Femur (tissue), 1 donor: Measurements from ENCODE around the gene SOX18.
A peak's percentile ranks its signal among the peaks of the same experiment; 100 is the strongest.

ENCODE experiments used
- DNase-seq: peaks from one replicate; pipeline ENCODE4 v3.0.0-alpha.2; 2017

The SOX18 gene

DNA sequence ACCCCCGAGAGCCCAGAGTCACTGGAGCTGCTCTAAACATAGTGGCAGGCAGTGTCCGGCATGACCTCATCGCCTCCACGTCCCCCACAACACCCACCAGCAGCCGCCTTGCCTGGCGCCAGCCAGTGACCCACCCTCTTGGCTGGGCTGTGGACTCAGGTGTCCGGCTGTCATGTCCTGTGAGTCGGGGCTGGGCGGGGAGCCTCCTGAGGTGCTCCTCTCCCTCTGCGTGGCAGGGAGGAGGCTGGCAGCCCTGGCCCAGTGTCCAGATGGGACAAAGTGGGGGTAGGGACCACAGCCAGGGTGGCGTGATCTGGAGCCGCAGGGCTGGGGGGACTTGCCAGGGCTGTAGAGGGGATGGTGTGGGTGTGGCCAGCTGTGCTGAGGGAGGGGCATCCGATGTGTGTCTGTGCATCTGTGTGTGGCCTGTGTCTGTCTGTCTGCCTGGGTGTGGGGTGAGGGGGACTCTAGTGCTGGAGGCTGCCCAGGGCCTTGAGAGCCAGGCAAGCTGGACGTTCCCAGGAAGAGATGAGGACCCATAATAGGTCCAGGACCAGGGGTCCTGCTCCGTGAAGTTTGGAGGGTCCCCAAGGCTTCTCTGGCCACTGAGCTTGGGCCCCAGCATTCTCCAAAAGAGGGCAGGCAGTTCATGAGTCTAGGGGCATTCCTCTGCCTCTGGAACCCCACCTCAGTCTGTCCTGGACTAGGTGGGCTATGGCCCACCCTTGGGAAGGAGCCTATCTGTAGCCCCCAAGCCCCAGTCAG, 2.3 kb upstream of the SOX18 start:
- DNase-seq: no peak

DNA sequence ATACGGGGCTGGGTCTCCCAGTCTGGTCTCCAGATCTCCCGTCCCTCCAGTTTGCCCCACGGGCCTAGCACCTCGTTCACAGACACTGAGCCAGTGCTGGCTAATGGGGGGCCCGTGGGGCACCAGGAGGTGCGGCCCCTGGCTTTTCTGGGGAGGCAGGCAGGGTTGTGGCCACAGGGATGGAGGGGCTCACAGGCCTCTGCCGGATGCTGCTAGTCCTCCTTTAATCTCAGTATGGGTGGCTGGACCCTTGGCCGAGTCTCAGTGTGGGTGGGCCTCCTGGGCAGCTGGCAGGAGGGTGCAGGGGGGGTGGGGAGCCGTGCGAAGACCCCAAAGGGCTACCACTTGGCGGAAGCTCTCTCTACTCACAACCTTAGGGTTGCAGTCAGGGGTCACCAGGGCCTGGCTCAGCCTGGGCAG, 1.6 kb upstream of the SOX18 start:
- no peak for DNase-seq

GRCh38 chr20:64050261-64051032, 1.0 kb upstream of the SOX18 start:
- no peak for DNase-seq

DNA sequence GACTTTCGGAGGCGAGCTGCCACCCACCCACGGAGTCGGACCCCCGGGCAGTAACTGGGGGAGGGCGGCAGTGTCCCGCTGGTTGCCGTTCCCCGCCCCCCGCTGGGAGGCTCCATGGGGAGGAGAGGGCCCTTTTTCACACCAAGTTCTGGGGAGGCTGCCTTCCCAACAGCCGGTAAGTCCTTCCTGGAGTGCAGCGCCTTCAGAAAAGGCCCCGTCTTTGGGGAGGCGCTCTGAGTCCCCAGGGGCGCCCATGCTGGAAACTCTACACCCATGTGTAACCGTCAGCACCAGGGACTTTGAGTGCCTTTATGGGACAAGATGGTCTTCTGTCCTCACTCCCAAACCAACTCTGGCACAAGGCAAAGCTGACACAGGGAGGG, 430 bp upstream of the SOX18 start:
- no peak for DNase-seq

GRCh38 chr20:64048402-64049044, 916 bp downstream of the SOX18 start:
- DNase-seq: peak; percentile 22

DNA sequence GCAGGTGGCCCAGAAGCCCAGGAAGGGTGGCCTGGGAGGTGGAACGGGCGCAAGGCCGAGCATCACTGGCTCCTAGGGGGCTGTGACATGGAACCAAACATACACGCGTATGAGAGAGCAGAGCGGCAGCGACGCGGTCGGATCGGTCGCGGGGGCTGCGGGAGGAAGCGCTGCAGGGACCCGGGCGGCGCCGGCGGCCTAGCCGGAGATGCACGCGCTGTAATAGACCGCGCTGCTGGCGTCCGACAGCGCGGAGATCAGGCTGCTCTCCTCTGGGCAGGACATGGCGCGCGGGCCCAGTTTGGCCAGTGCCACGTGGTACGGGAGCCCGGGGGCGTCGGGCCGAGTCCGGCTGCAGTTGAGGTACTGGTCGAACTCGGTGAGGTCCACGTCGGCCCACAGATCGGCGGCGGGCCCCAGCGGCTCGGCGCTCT, 1.5 kb downstream of the SOX18 start:
- no peak for DNase-seq

- no peak for DNase-seq
Measured at GRCh38 chr20:64047046-64047389, 2.4 kb downstream of the SOX18 start.

GRCh38 chr20:64045346-64046011, 4.0 kb downstream of the SOX18 start:
- DNase-seq: no peak

DNA sequence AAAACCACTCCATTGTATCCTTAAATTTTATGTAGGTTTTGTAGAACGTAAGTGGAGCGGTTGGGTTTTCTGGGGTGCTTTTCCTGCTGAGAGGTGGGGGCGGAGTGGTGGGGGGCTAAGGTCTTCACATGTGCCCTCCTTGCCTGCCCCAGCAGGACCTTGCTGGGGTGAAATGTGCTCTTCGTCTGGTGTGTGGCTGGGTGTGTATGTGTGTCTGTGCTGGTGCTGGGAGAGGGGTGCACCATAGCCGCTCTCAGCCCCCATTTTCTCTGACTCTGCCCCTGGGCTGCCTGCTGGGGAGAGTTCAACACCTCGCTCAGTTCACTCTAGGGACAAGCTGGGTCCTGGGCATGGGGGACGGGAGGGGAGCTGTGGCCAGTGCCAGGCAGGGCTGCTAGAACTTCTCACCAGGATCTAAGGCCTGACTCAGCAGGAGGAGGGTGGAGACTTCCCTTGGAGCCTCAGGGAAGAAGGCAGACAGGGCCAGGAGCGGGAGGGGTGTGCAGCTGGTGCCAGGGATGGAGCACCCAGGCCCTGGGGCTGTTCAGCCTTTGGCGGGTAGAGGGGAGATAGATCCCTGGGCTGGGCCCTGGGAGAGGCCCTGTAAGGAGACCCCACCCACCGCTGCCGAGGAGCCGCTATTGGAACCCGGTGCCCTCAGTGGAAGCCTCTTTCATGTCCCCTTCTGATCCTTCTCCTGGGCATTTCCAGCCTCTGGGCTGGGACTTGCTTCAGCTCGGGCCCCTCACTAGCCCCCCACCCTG, 4.8 kb downstream of the SOX18 start:
- no peak for DNase-seq

GRCh38 chr20:64043768-64044167, 5.7 kb downstream of the SOX18 start:
- DNase-seq: no peak

- DNase-seq: no peak
Measured at GRCh38 chr20:64042054-64042781, 7.2 kb downstream of the SOX18 start.

DNA sequence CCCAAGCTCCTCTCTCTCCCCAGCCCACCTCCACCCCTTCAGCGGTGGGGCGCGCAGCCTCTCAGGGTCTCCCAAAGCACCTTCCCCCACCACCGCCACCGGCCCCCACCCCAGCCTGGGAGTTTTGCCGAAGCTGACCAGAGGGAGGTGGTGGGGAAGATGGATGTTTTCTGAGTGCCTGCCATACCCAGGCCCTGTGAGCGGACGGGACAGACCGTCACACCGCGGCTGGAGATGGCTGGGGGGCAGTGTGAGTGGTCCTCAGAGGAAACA, 7.7 kb downstream of the SOX18 start:
- no peak for DNase-seq

DNA sequence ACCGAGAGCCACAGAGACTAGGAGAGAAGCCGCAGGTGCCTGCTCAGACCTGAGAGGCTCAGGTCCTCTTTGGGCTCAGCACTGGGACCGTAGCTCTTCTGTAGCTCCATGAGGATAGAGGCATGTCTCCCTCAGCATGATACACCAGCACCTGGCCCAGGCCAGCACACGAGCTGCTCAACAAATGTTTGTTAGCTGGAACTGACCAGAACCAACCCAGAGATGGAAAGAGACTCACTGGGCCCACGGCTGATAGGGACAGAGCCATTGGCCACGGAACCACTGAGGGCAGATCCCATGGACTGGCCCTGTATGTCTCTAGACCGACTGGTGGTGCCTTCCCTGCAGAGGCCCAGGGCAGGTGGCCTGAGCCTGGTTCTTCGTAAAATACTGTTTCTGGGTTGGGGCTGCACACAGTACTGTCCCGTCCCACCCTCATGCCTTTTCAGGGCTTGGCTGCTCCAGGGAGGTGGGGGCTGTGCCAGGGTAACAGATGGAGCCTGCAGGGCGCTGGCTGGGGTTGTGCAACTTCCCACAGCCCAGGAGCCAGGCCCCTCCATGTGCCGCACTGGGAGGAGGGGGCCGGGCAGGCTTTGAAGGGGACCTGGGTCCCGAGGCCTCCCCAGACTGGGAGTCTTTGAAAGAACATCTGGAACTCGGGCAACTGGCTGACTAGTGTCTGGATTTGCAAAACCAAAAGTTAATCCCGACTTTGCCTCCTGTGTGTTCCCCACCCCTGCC, 8.2 kb downstream of the SOX18 start:
- DNase-seq: no peak

- no peak for DNase-seq
Measured at GRCh38 chr20:64040231-64041039, 9.0 kb downstream of the SOX18 start.

- no peak for DNase-seq
Measured at GRCh38 chr20:64039293-64040160, 9.9 kb downstream of the SOX18 start.

- DNase-seq: peak; percentile 80
Measured at GRCh38 chr20:64038565-64039292, 10.7 kb downstream of the SOX18 start.

DNA sequence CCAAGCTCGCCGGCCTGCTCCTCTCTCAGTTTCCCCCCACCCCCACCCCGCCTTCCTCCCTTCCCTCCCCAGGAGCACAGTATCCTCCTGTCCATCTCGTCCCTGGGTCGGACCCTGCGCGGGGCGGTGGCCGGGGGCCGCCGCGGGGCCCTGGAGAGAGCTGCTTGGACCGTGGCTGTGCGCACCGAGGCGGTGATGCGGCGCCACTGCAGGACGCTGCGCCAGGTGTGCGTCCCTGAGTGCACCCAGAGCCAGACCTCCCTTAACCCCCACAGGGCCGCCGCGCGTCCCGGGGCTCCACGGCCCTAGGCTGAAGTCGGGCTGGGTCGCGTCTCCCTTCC, 11.2 kb downstream of the SOX18 start:
- no peak for DNase-seq

GRCh38 chr20:64037498-64038213, 11.8 kb downstream of the SOX18 start:
- no peak for DNase-seq
